Ishikawa (cell line): ENCODE data around the gene BTBD1.

Experiments used
- CEBPB ChIP-seq: IDR thresholded peaks from 2 replicates; pipeline ENCODE4 v1.6.1; 2012
- CREB1 ChIP-seq: IDR thresholded peaks from 2 replicates; pipeline ENCODE4 v1.6.1; 2012; ENCODE audit warnings: low read depth
- EGR1 ChIP-seq: IDR thresholded peaks from 2 replicates; pipeline ENCODE4 v1.6.1; 2012
- EP300 ChIP-seq: IDR thresholded peaks from 2 replicates; pipeline ENCODE4 v1.6.1; 2012; ENCODE audit warnings: borderline replicate concordance
- FOXM1 ChIP-seq: IDR thresholded peaks from 2 replicates; pipeline ENCODE4 v1.6.1; 2012; ENCODE audit warnings: low read depth, borderline replicate concordance
- MAX ChIP-seq: IDR thresholded peaks from 2 replicates; pipeline ENCODE4 v1.6.1; 2012
- NFIC ChIP-seq: IDR thresholded peaks from 2 replicates; pipeline ENCODE4 v1.6.1; 2012
- RAD21 ChIP-seq: IDR thresholded peaks from 2 replicates; pipeline ENCODE4 v1.6.1; 2012; ENCODE audit warnings: low read depth
- REST ChIP-seq: IDR thresholded peaks from 2 replicates; pipeline ENCODE4 v1.6.1; 2012; ENCODE audit warnings: low read depth, mild to moderate bottlenecking
- TAF1 ChIP-seq: IDR thresholded peaks from 2 replicates; pipeline ENCODE4 v1.6.1; 2012; ENCODE audit warnings: low read depth, mild to moderate bottlenecking
- TCF12 ChIP-seq: IDR thresholded peaks from 2 replicates; pipeline ENCODE4 v1.6.1; 2012; ENCODE audit warnings: low read depth
- TEAD4 ChIP-seq: IDR thresholded peaks from 2 replicates; pipeline ENCODE4 v1.6.1; 2012
- USF1 ChIP-seq: IDR thresholded peaks from 2 replicates; pipeline ENCODE4 v1.6.1; 2012
- YY1 ChIP-seq: IDR thresholded peaks from 2 replicates; pipeline ENCODE4 v1.6.1; 2012; ENCODE audit warnings: low read depth
- ZBTB7A ChIP-seq: IDR thresholded peaks from 2 replicates; pipeline ENCODE4 v1.6.1; 2012; ENCODE audit warnings: low read depth

The BTBD1 gene

DNA sequence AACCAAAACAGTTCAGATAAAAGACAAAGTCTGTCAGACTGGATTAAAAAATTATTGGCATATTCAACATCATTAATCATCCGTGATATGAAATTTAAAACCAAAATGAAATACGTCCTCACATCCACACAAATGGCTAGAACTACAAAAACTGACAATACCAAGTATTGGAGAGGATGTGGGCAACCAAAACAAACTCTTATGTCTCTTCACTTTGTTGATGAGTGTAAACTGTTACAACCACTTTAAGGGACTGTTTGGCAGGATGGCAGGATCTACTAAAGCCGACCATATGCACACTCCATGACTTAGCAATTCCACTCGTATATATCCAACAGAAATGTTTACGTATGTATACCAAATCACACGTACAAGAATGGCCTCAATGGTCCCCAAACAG lies 30.8 kb downstream of the BTBD1 start:
- no peak for TF ChIP-seq USF1
- TF ChIP-seq YY1: no peak
- no peak for TF ChIP-seq NFIC
- TF ChIP-seq CEBPB: no peak
- TF ChIP-seq EGR1: no peak
- no peak for TF ChIP-seq ZBTB7A

DNA sequence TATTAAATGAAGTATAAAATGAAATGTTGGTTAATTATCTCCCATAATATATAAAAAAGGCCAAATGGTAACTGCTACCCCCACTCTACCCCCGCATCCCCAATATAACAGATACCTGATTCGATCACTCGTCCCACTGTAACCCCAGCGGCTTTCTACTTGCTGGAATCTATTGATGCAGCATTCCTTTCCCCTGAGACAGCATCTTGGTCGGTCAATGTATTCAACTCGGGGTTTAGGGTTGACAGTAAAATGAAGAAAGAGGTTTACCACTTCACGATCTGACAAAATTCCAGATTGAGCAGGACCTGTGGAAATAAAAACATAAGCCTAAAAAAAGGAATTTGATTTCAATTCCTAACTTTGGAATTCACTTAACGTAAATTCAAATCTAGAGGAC lies 37.0 kb downstream of the BTBD1 start:
- TF ChIP-seq CEBPB (no peak), TCF12 (no peak), FOXM1 (no peak), RAD21 (no peak), YY1 (no peak), CREB1 (no peak)

DNA sequence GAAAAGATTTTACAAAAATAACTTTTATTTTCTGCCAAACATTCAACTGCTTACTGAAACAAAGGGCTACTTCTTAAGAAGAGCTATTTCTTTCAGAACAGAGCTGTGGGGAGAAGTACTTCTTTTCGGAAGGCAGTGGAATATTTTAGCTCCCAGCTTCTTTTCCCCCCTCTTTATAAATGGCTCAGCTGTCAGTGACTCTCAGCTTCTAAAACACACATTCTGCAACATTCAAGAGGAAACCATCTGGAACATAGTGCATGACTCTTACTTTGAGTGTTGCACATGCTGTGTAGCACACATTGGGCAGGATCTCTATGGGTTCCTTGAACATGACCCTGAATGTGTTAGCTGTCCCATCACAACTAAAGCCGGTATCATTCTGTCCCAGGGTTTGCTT lies 48.6 kb downstream of the BTBD1 start:
- TF ChIP-seq MAX: no peak
- TF ChIP-seq NFIC: no peak
- TF ChIP-seq REST: no peak
- TF ChIP-seq USF1: no peak
- no peak for TF ChIP-seq CREB1
- TF ChIP-seq TEAD4: no peak
- no peak for TF ChIP-seq FOXM1
- no peak for TF ChIP-seq TCF12
- TF ChIP-seq TAF1: no peak
- TF ChIP-seq YY1: no peak
- no peak for TF ChIP-seq CEBPB
- TF ChIP-seq EGR1: no peak
- no peak for TF ChIP-seq RAD21
- no peak for TF ChIP-seq ZBTB7A
- no peak for TF ChIP-seq EP300

- TF ChIP-seq ZBTB7A (no peak), TEAD4 (no peak), TAF1 (no peak), YY1 (no peak), EP300 (no peak), RAD21 (no peak), NFIC (no peak), CEBPB (no peak), FOXM1 (no peak), CREB1 (no peak), REST (no peak), MAX (no peak), TCF12 (no peak), EGR1 (no peak)
These were observed 50.1 kb downstream of the BTBD1 start for GRCh38 chr15:83016906-83017305.

GRCh38 chr15:83015361-83015760 lies 51.7 kb downstream of the BTBD1 start:
- no peak for TF ChIP-seq TAF1
- no peak for TF ChIP-seq TCF12
- TF ChIP-seq FOXM1: no peak
- TF ChIP-seq RAD21: no peak
- TF ChIP-seq CREB1: no peak
- no peak for TF ChIP-seq NFIC
- no peak for TF ChIP-seq TEAD4
- no peak for TF ChIP-seq ZBTB7A
- no peak for TF ChIP-seq EGR1
- TF ChIP-seq MAX: no peak
- no peak for TF ChIP-seq YY1
- TF ChIP-seq USF1: no peak
- TF ChIP-seq REST: no peak
- no peak for TF ChIP-seq CEBPB
- TF ChIP-seq EP300: no peak
